Activated CD4-positive, CD25-positive, alpha-beta regulatory T cell treated with anti-CD3 and anti-CD28 coated beads, Interleukin-2, amount 50 U/mL, for 72 hours (primary cell): ENCODE measurements around the gene ADGRL2.

Source experiments
- DNase-seq: peaks from one replicate; pipeline ENCODE4 v3.0.0; 2021

ADGRL2 gene

DNA sequence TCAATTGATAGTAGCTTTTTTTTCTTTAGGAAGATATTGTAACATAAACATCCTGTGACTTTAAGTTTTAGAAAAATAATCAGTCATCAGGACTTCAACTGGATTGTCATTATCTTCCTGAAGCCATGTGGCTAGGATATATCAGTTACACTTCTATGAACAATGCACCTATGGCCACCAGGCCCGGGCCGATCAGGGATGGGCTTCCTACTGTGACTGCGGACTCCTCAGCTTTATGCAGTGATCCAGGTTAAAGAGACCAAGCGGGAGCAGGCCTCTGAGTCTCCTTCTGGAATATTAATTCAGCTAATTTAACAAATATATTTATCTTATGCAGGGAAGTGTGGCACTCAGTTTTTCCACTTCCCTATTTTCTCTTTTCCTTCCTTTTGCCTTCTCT is 200.6 kb downstream of the ADGRL2 start:
- no peak for DNase-seq

DNA sequence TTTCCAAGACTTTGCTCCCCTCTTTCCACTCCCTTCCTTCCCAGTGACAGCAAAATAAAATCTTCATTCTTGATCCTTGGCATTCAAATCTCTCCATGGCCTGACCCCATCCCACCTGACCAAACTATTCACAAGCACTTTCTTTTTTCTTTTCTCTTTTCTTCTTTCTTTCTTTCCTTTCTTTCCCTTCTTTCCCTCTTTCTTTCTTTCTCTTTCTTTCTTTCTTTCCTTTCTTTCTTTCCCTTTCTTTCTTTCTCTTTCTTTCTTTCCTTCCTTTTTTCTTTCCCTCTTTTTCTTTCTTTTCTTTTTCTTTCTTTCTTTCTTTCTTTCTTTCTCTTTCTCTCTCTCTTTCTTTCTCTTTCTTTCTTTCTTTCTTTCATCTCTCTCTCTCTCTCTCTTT is 207.1 kb downstream of the ADGRL2 start:
- DNase-seq = no peak

DNA sequence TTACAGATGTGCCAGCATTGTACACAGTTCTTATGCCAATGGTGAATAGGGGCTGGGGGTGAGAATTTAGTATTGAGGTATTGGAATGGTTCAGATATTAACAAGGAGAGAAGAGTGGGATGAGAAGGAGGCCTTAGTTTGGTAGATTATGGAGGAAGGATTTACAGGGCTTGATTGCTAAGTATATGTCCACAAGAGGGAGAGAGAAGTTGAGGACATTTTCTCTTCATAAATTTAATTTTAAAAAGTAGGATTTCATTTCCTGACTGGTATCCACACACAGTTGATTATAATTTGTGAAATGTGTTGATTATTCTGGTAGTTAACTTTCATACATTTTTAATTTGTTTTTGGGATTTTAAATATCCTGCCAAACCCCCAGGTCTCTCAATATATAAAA is 213.0 kb downstream of the ADGRL2 start:
- no peak for DNase-seq

DNA sequence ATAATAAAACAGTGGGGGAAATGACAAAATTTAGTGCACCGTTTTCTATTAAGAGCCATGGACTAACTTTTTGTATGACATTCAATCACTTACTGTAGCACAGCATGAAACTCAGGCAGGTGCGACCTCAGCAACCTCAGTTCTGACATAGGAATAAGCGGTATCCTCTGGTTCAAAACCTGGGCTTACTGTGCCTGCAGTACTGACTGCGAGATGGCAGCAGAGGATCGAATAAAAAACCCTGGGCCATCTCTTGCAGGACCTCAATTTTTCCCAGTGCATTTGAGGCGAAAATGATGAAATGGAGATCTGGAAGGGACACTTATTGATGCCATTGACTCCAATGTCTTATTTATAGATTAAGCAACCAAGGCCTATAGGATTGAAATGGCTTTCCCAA is 214.7 kb downstream of the ADGRL2 start:
- no peak for DNase-seq

DNA sequence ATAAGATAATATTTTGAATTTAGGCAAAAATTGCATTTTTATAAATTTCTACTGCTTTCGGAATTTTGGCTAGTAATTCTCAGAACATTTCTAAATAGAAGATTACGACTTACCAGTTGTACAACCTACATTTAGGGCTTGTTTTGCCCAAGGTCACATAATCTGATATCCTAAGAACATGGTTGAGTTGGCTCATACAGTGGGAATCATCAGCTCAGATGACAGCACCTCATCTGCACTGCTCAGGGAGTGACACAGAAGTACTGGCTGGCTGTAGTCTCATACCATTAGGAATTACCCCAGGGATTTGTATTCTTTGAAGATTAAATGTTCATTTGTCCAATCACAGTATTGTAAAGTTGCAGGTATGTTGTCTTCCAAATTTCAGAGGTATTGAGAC is 217.6 kb downstream of the ADGRL2 start:
- no peak for DNase-seq

DNA sequence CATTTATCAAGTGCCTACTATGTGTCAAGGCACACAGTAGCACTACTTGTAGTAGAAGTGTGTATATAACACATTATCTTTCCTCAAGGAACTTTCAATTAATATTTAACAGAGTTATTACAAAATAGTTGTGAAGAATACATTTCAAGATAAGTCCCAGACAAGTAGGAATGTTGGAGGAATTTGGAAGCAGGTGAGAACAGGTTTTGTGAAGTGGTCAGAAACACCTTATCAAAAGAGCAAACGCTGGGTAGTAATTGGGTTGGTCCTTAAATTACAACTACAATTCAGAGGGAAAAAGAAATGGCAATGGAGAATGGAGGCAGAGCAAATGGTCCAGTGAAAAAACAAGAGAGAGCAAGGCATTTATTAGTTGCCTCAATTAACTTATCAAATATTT is 218.8 kb downstream of the ADGRL2 start:
- no peak for DNase-seq

DNA sequence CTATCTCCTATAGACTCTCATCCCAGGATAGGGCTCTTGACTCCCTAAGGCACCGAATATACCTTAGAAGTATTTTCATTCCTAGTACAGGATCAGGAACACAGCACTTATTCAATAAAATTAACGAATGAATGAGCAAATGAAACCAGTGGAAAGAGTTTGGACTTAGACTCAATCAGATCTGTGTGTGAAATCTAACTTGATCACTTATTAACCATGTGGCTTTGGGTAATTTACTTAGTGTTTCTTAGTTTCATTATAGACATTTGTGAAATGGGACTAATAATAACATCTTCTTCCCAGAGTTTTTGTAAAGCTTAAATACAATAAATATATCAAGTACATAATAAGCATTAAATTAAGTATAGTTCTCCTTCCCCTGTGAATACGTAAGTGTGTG is 230.1 kb downstream of the ADGRL2 start:
- no peak for DNase-seq

DNA sequence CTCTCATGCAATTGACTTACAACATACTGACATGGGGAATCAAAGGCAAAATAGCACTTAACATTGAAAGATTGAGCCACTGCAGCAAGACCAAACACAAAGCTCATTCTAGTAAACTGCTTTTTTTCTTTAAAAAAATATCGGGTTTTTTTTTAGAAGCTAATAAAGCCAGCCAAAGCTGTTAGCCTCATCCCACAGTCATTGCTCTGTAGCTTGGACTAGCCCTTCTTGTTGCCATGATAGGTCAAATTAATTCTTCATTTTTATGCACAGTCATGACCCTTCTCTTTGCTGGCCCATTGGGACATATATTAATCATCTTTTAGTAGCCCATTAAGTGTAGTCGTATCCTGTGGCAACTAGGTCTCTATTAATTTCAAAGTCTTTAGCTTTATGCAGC is 231.3 kb downstream of the ADGRL2 start:
- no peak for DNase-seq

DNA sequence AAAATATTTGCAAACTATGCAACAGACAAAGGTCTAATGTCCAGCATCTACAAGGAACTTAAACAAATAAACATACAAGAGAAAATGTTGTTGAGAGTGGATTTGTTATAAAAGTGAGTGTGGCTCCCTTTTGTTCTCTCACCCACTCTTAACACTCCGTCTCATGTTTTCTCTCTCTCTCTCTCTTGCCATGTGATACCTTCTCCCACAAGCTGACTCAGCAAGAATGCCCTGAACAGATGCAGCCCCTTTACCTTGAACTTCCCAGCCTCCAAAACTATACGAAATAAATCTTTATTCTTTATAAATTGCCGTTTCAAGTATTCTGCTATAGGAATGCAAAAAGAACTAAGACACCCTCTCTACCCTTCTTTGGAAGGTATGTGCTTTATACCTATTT is 234.1 kb downstream of the ADGRL2 start:
- DNase-seq = no peak
